Measurements from ENCODE around the gene PRKAG1. TPM values are rescaled to one million over a fixed set of nuclear protein-coding genes. Genes with fewer than 3 reads are reported as not detected.

Gene PRKAG1
- total RNA-seq, 1 donor from 2014 or later, result 75.6 TPM

- no peaks in the 10 kb centered on the region for H3K36me3 Mint-ChIP-seq (ENCODE audit: unreplicated experiment)
- H3K9me3 Mint-ChIP-seq (ENCODE audit: unreplicated experiment), result no peaks in the 10 kb centered on the region
- H3K27me3 Mint-ChIP-seq (ENCODE audit: unreplicated experiment), result peaks cover 40% of the 10 kb centered on the region
- DNase-seq (ENCODE audit: extremely low spot score, unreplicated experiment), result no peak
- H3K27ac Mint-ChIP-seq (ENCODE audit: unreplicated experiment), result no peak overlapping the region
- H3K4me1 Mint-ChIP-seq (ENCODE audit: unreplicated experiment), result peaks cover 7% of the 10 kb centered on the region
- H3K4me3 Mint-ChIP-seq (ENCODE audit: unreplicated experiment), result no peak overlapping the region
- TF ChIP-seq CTCF (IDR thresholded peaks at IDR 0.05), result peak; percentile 53
These were observed 53.2 kb downstream of the PRKAG1 start for GRCh38 chr12:48965298-48965838.

GRCh38 chr12:48961801-48962200 lies 56.8 kb downstream of the PRKAG1 start:
- no peaks in the 10 kb centered on the region for H3K36me3 Mint-ChIP-seq (ENCODE audit: unreplicated experiment)
- H3K9me3 Mint-ChIP-seq (ENCODE audit: unreplicated experiment), result no peaks in the 10 kb centered on the region
- DNase-seq (ENCODE audit: extremely low spot score, unreplicated experiment), result no peak
- H3K27me3 Mint-ChIP-seq (ENCODE audit: unreplicated experiment), result peaks cover 33% of the 10 kb centered on the region
- H3K4me3 Mint-ChIP-seq (ENCODE audit: unreplicated experiment), result no peak overlapping the region
- no peak for TF ChIP-seq CTCF (IDR thresholded peaks at IDR 0.05)
- no peak overlapping the region for H3K27ac Mint-ChIP-seq (ENCODE audit: unreplicated experiment)
- peaks cover 6% of the 10 kb centered on the region for H3K4me1 Mint-ChIP-seq (ENCODE audit: unreplicated experiment)

GRCh38 chr12:48961331-48961730 lies 57.2 kb downstream of the PRKAG1 start:
- Mint-ChIP-seq H3K27me3 (ENCODE audit: unreplicated experiment) (peaks cover 31% of the 10 kb centered on the region), H3K36me3 (ENCODE audit: unreplicated experiment) (no peaks in the 10 kb centered on the region), H3K4me3 (ENCODE audit: unreplicated experiment) (no peak overlapping the region), H3K27ac (ENCODE audit: unreplicated experiment) (no peak overlapping the region), H3K9me3 (ENCODE audit: unreplicated experiment) (no peaks in the 10 kb centered on the region), H3K4me1 (ENCODE audit: unreplicated experiment) (peaks cover 6% of the 10 kb centered on the region)
- DNase-seq (ENCODE audit: extremely low spot score, unreplicated experiment), result no peak
- TF ChIP-seq CTCF (IDR thresholded peaks at IDR 0.05), result no peak

GRCh38 chr12:48960834-48961233 lies 57.7 kb downstream of the PRKAG1 start:
- H3K36me3 Mint-ChIP-seq (ENCODE audit: unreplicated experiment), result no peaks in the 10 kb centered on the region
- no peak for DNase-seq (ENCODE audit: extremely low spot score, unreplicated experiment)
- H3K9me3 Mint-ChIP-seq (ENCODE audit: unreplicated experiment), result no peaks in the 10 kb centered on the region
- H3K27me3 Mint-ChIP-seq (ENCODE audit: unreplicated experiment), result peaks cover 26% of the 10 kb centered on the region
- H3K4me1 Mint-ChIP-seq (ENCODE audit: unreplicated experiment), result peaks cover 10% of the 10 kb centered on the region
- H3K4me3 Mint-ChIP-seq (ENCODE audit: unreplicated experiment), result no peak overlapping the region
- no peak for TF ChIP-seq CTCF (IDR thresholded peaks at IDR 0.05)
- no peak overlapping the region for H3K27ac Mint-ChIP-seq (ENCODE audit: unreplicated experiment)

GRCh38 chr12:48958049-48958388 lies 60.6 kb downstream of the PRKAG1 start:
- peak overlapping the region; percentile 97 for H3K27ac Mint-ChIP-seq (ENCODE audit: unreplicated experiment)
- H3K27me3 Mint-ChIP-seq (ENCODE audit: unreplicated experiment), result peaks cover 11% of the 10 kb centered on the region
- H3K4me1 Mint-ChIP-seq (ENCODE audit: unreplicated experiment), result peaks cover 23% of the 10 kb centered on the region
- no peaks in the 10 kb centered on the region for H3K9me3 Mint-ChIP-seq (ENCODE audit: unreplicated experiment)
- TF ChIP-seq CTCF (IDR thresholded peaks at IDR 0.05), result no peak
- DNase-seq (ENCODE audit: extremely low spot score, unreplicated experiment), result no peak
- peaks cover 2% of the 10 kb centered on the region for H3K36me3 Mint-ChIP-seq (ENCODE audit: unreplicated experiment)
- peak overlapping the region; percentile 99 for H3K4me3 Mint-ChIP-seq (ENCODE audit: unreplicated experiment)
